Activated T-cell treated with anti-CD3 and anti-CD28 coated beads, Interleukin-2, amount 50 U/mL, for 4 hours (primary cell): ENCODE results near the gene DNM1. TPM values are rescaled to one million over a fixed set of nuclear protein-coding genes. Genes with fewer than 3 reads are reported as not detected.
"Not testable (repeated sequence)": the region's sequence is repeated elsewhere in the genome, so short reads cannot be mapped to it uniquely, and the experiment has no call there.

Experiments used
- ATAC-seq, 2 donors: fragments of 200-7000 bp; cut with Tn5 transposase; one replicate each; pipeline ENCODE4 v1.10.0; 2021
- DNase-seq: peaks from one replicate; pipeline ENCODE4 v3.0.0-alpha.2; 2020
- H3K27me3 Mint-ChIP-seq: one replicate; pipeline ENCODE4 v1.8.0; 2021; ENCODE audit warnings: low read depth, mixed read lengths
- H3K36me3 Mint-ChIP-seq: one replicate; pipeline ENCODE4 v1.8.0; 2022; ENCODE audit warnings: mixed read lengths; ENCODE audit not compliant: insufficient read depth
- H3K4me1 Mint-ChIP-seq: one replicate; pipeline ENCODE4 v1.8.0; 2021; ENCODE audit warnings: low read depth, mixed read lengths
- H3K4me3 Mint-ChIP-seq: one replicate; pipeline ENCODE4 v1.8.0; 2021; ENCODE audit warnings: mild to moderate bottlenecking, moderate library complexity, mixed read lengths
- H3K9me3 Mint-ChIP-seq: one replicate; pipeline ENCODE4 v1.8.0; 2021; ENCODE audit warnings: mixed read lengths
- total RNA-seq, 3 donors: library from RNA; stranded (reverse); gene quantifications; one replicate each; pipeline ENCODE4 v1.2.1, GENCODE V29; 2021

Gene DNM1
- total RNA-seq, 3 donors from 2014 or later = 0.32 to 0.43 (median 0.40) TPM

GRCh38 chr9:128167209-128167608 is 36.0 kb upstream of the DNM1 start:
- Mint-ChIP-seq H3K4me3 (no peak overlapping the region), H3K9me3 (no peaks in the 10 kb centered on the region), H3K36me3 (peaks cover 30% of the 10 kb centered on the region), H3K4me1 (peaks cover 5% of the 10 kb centered on the region), H3K27me3 (no peaks in the 10 kb centered on the region)
- DNase-seq (no peak), ATAC-seq (no peak)

- ATAC-seq (no peak), DNase-seq (no peak)
- Mint-ChIP-seq H3K4me1 (no peaks in the 10 kb centered on the region), H3K36me3 (peaks cover 23% of the 10 kb centered on the region), H3K4me3 (no peak overlapping the region), H3K9me3 (no peaks in the 10 kb centered on the region), H3K27me3 (no peaks in the 10 kb centered on the region)
These were observed 34.4 kb upstream of the DNM1 start for GRCh38 chr9:128168731-128169308.

- Mint-ChIP-seq H3K36me3 (peaks cover 19% of the 10 kb centered on the region), H3K4me3 (no peak overlapping the region), H3K27me3 (no peaks in the 10 kb centered on the region), H3K9me3 (no peaks in the 10 kb centered on the region), H3K4me1 (no peaks in the 10 kb centered on the region)
- ATAC-seq (no peak), DNase-seq (no peak)
These were observed 33.7 kb upstream of the DNM1 start for GRCh38 chr9:128169492-128169891.

DNA sequence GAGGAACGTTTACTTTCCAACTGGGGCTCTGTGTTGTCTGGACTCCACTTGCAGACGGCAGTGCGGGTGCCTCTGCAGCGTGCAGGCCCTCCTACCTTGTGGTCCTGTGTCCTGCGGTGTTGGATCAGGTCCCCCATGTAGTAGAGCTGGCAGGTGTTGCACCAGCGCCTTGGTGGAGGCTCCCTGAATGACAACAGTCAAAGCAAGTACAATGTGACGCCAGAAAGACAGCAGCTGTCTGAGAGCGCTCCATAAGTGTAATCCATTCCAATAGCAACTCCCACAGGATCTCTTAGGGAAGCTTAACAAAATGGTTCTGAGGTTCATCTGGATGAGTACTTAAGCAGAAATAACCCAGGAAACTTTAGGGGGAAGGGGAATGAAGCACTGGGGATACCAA is 33.3 kb upstream of the DNM1 start:
- no peak overlapping the region for H3K4me3 Mint-ChIP-seq
- ATAC-seq (no peak), DNase-seq (no peak)
- H3K36me3 Mint-ChIP-seq = peaks cover 19% of the 10 kb centered on the region
- no peaks in the 10 kb centered on the region for H3K27me3 Mint-ChIP-seq
- H3K4me1 Mint-ChIP-seq = no peaks in the 10 kb centered on the region
- H3K9me3 Mint-ChIP-seq = no peaks in the 10 kb centered on the region

DNA sequence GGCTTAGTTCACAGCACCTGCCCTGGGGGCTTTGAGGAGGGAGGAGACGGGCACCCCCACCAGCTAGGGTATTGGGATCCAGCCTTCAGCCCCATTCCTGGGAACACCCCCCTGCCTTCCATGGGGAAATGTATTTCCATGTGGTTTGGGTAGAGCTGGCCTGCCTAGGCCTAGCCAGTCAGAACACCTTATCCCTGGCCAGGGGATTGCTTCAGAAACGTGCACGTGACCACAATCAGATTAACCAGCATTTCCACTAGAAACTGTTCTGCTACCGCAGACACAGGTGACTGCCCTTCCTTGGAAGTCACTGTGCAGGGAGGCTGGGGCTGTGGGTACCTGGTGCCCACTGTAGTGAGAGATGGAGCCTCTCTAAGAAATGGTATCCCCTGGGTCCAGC is 29.1 kb upstream of the DNM1 start:
- Mint-ChIP-seq H3K36me3 (peaks cover 18% of the 10 kb centered on the region), H3K4me1 (no peaks in the 10 kb centered on the region), H3K9me3 (no peaks in the 10 kb centered on the region)

DNA sequence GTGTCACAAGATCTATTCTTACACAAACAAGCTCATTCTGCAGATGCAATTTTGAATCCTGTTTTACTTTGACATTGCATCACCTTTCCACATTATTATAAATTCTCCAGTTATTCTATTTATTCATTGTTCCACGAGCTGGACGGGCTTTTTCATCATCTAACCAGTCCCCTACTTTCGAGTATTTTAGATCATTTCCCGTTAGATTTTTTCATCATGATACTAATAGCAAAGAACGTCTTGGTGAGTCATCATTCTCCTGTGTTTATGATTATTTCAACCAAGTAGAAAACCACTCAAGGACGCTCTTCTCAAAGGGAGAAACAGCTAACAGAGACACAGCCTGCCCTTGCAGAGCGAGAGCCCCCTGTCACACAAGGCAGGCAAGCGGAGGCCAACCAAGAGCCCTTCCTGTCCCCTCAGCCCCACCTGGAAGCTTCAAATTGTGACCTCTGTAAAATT is 28.0 kb upstream of the DNM1 start:
- no peak overlapping the region for H3K4me3 Mint-ChIP-seq
- H3K4me1 Mint-ChIP-seq = no peaks in the 10 kb centered on the region
- H3K9me3 Mint-ChIP-seq = no peaks in the 10 kb centered on the region
- H3K36me3 Mint-ChIP-seq = peaks cover 16% of the 10 kb centered on the region
- DNase-seq = no peak
- no peak for ATAC-seq
- H3K27me3 Mint-ChIP-seq = no peaks in the 10 kb centered on the region

More for the DNA sequence above, 29.1 kb upstream of the DNM1 start:
- DNase-seq (no peak), ATAC-seq (no peak)
- H3K4me3 Mint-ChIP-seq = no peak overlapping the region
- no peaks in the 10 kb centered on the region for H3K27me3 Mint-ChIP-seq

- no peak for DNase-seq
- no peak for ATAC-seq
- peaks cover 17% of the 10 kb centered on the region for H3K36me3 Mint-ChIP-seq
- no peak overlapping the region for H3K4me3 Mint-ChIP-seq
- no peaks in the 10 kb centered on the region for H3K9me3 Mint-ChIP-seq
- H3K4me1 Mint-ChIP-seq = no peaks in the 10 kb centered on the region
- H3K27me3 Mint-ChIP-seq = no peaks in the 10 kb centered on the region
These were observed 27.5 kb upstream of the DNM1 start for GRCh38 chr9:128175726-128176125.

GRCh38 chr9:128178806-128179431 is 24.3 kb upstream of the DNM1 start:
- ATAC-seq (no peak), DNase-seq (no peak)
- H3K4me3 Mint-ChIP-seq = no peak overlapping the region
- H3K9me3 Mint-ChIP-seq = no peaks in the 10 kb centered on the region
- no peaks in the 10 kb centered on the region for H3K27me3 Mint-ChIP-seq
- H3K36me3 Mint-ChIP-seq = peaks cover 23% of the 10 kb centered on the region
- no peaks in the 10 kb centered on the region for H3K4me1 Mint-ChIP-seq

- no peaks in the 10 kb centered on the region for H3K27me3 Mint-ChIP-seq
These were observed 23.2 kb upstream of the DNM1 start for GRCh38 chr9:128180001-128180400.

GRCh38 chr9:128180447-128180846 is 22.7 kb upstream of the DNM1 start:
- H3K27me3 Mint-ChIP-seq = no peaks in the 10 kb centered on the region
- no peak for ATAC-seq
- no peak for DNase-seq
- no peaks in the 10 kb centered on the region for H3K9me3 Mint-ChIP-seq
- H3K4me3 Mint-ChIP-seq = no peak overlapping the region
- H3K36me3 Mint-ChIP-seq = peaks cover 21% of the 10 kb centered on the region
- H3K4me1 Mint-ChIP-seq = peaks cover 2% of the 10 kb centered on the region

More at GRCh38 chr9:128180001-128180400, 23.2 kb upstream of the DNM1 start:
- Mint-ChIP-seq H3K4me1 (peaks cover 2% of the 10 kb centered on the region), H3K36me3 (peaks cover 24% of the 10 kb centered on the region), H3K9me3 (no peaks in the 10 kb centered on the region), H3K4me3 (no peak overlapping the region)
- DNase-seq = no peak
- ATAC-seq = no peak

- not testable (repeated sequence) for H3K4me1 Mint-ChIP-seq, H3K4me3 Mint-ChIP-seq, H3K9me3 Mint-ChIP-seq, ATAC-seq, H3K27me3 Mint-ChIP-seq, DNase-seq
- peaks cover 26% of the 10 kb centered on the region for H3K36me3 Mint-ChIP-seq
These were observed 21.7 kb upstream of the DNM1 start for GRCh38 chr9:128181480-128181879.

- no peak overlapping the region for H3K4me3 Mint-ChIP-seq
- no peak for DNase-seq
- H3K9me3 Mint-ChIP-seq = no peaks in the 10 kb centered on the region
- no peaks in the 10 kb centered on the region for H3K27me3 Mint-ChIP-seq
- H3K4me1 Mint-ChIP-seq = peaks cover 5% of the 10 kb centered on the region
- no peak for ATAC-seq
- H3K36me3 Mint-ChIP-seq = peaks cover 32% of the 10 kb centered on the region
These were observed 20.1 kb upstream of the DNM1 start for GRCh38 chr9:128182893-128183588.

DNA sequence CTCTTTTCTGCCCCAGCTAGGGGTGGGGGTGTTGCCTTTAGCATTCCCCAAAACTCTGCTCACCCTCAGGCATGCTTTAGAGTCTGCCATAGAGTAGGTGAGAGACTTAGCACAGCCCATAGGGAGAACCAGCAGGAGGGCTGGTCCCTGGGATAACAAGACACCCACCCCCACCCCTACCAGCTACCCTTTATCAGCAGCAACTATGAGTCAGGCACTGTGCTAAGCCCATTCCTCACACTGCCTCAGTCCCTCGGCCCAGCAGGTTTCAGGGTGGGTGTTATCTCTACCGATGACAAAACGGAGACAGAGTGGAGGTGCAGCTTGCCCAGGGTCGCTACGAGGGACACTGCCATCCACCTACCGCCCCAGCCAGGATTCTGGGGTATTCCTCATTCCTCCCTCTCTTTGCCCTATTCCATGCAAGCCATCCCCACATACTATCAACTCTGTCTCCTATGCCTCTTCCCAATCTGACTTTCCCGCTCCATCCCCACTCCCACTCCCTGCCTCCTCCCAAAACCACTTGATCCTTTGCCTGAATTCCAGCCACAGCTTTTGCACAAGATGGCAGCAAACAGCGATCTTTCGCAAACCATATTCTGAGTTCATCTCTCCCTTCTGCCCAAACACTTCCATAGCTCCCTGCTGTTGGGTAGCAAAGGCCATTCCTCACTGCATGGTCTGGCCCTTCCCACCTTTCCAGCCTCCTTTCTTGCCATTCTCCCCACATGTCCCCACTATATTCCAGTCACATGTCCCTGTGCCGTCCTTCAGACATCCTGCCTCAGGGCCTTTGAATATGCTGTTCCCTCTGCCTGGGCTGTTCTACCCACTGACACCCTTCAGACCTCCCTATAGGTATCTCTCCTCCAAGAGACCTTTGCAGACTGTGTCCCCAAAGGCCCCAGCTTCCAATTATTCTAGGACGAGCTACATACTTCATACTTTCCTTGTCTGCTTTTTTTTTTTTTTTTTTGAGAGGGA is 16.9 kb upstream of the DNM1 start:
- Mint-ChIP-seq H3K4me1 (peaks cover 26% of the 10 kb centered on the region), H3K27me3 (no peaks in the 10 kb centered on the region), H3K9me3 (no peaks in the 10 kb centered on the region), H3K4me3 (no peak overlapping the region), H3K36me3 (peaks cover 25% of the 10 kb centered on the region)
- DNase-seq (no peak), ATAC-seq (no peak)

GRCh38 chr9:128187361-128187760 is 15.8 kb upstream of the DNM1 start:
- Mint-ChIP-seq H3K36me3 (peaks cover 22% of the 10 kb centered on the region), H3K27me3 (no peaks in the 10 kb centered on the region), H3K4me3 (no peak overlapping the region), H3K4me1 (peaks cover 26% of the 10 kb centered on the region), H3K9me3 (no peaks in the 10 kb centered on the region)
- DNase-seq (no peak), ATAC-seq (no peak)
